ENCODE data around the gene MAGED4B.
"Not testable (repeated sequence)": the region's sequence is repeated elsewhere in the genome, so short reads cannot be mapped to it uniquely, and the experiment has no call there.

MAGED4B gene

GRCh38 chrX:52068666-52069640 lies at the start of gene MAGED4B:
Gene MAGED4B (minus strand): TSS chrX:52069183. CDS start chrX:52068172, 1,011 bp downstream.
- not testable (repeated sequence) for DNase-seq

- no peak for DNase-seq
Observed at GRCh38 chrX:52118262-52118661, 49.3 kb upstream of the MAGED4B start.

- DNase-seq = no peak
Observed at GRCh38 chrX:52082578-52082977, 13.6 kb upstream of the MAGED4B start.

- DNase-seq = no peak
Observed at GRCh38 chrX:52078131-52078530, 9.1 kb upstream of the MAGED4B start.

- not testable (repeated sequence) for DNase-seq
Observed at GRCh38 chrX:52042288-52042687, 26.7 kb downstream of the MAGED4B start.

GRCh38 chrX:52034211-52034610 lies 34.8 kb downstream of the MAGED4B start:
- no peak for DNase-seq

GRCh38 chrX:52031371-52031770 lies 37.6 kb downstream of the MAGED4B start:
- no peak for DNase-seq

- no peak for DNase-seq
Observed at GRCh38 chrX:52015794-52016193, 53.2 kb downstream of the MAGED4B start.
